H1 (cell line): ENCODE results near the gene PSMB9. TPM values are rescaled to one million over a fixed set of nuclear protein-coding genes. Genes with fewer than 3 reads are reported as not detected.

Experiments
- RFX5 ChIP-seq: IDR thresholded peaks from 2 replicates; pipeline ENCODE4 v1.6.1; 2011; ENCODE audit warnings: low read depth, low read length, improper control_type of control experiment, borderline replicate concordance
- SP2 ChIP-seq: IDR thresholded peaks from 2 replicates; pipeline ENCODE4 v1.6.1; 2012; ENCODE audit warnings: mild to moderate bottlenecking, low read length, inconsistent platforms
- polyA plus RNA-seq, 7 experiments: library from polyadenylated mRNA; depleted of rRNA in 3 of 7; stranded (reverse) in 5 of 7; unstranded in 2 of 7; fragments of >200 nt in 5 of 7; fragments of 200-250 nt in 2 of 7; gene quantifications; 1 replicate in 5 of 7; 2 replicates in 1 of 7; 4 replicates in 1 of 7; pipeline versions ENCODE4 v1.2.1 to v1.2.3, GENCODE V29; 2011 to 2013; ENCODE audit warnings: missing spikeins in 2 of 7, mixed read lengths in 2 of 7
- total RNA-seq: library from RNA; stranded (reverse); fragmentation: NEBNext Ultra II Directional; extraction: Animal tissue kit (Norgen Biotek cat#: 25700); gene quantifications from 2 replicates; pipeline ENCODE4 v1.2.1, GENCODE V29; 2021
- TF ChIP-seq, protein P1 (sequence below): fragments of 300-600 bp; sonication (generic); IDR thresholded peaks from 2 replicates; pipeline ENCODE4 v1.7.1; 2012; ENCODE audit warnings: low read length, moderate library complexity, mild to moderate bottlenecking, inconsistent platforms; ENCODE audit not compliant: insufficient replicate concordance
- TF ChIP-seq, protein P2 (sequence below): IDR thresholded peaks from 2 replicates; pipeline ENCODE4 v1.6.1; 2012; ENCODE audit warnings: low read length, inconsistent platforms

Gene PSMB9
- total and polyA plus RNA-seq, 2 of the 8 experiments (the other 6 are each of a cell fraction or from before 2014, with no cell fraction given): 4.5 to 22.8 TPM

DNA sequence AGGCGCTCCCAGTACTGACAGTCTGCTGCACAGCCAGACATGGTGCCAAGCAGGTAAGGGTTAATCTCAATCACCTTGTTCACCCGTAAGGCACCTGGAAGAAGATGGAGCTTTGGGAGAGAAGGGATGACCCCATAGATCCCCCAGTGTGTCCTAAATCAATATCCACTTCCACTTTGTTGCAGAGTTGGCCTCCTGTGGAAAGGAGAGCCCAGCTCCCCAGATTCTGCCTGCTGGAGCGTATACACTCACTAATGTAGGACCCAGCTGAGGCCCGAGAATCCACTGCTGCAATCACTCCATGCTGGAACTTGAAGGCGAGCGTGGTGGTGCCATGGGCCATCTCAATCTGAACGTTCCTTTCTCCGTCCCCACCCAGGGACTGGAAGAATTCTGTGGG is 11.3 kb upstream of the PSMB9 start (continued):
- TF ChIP-seq, protein P1, sequence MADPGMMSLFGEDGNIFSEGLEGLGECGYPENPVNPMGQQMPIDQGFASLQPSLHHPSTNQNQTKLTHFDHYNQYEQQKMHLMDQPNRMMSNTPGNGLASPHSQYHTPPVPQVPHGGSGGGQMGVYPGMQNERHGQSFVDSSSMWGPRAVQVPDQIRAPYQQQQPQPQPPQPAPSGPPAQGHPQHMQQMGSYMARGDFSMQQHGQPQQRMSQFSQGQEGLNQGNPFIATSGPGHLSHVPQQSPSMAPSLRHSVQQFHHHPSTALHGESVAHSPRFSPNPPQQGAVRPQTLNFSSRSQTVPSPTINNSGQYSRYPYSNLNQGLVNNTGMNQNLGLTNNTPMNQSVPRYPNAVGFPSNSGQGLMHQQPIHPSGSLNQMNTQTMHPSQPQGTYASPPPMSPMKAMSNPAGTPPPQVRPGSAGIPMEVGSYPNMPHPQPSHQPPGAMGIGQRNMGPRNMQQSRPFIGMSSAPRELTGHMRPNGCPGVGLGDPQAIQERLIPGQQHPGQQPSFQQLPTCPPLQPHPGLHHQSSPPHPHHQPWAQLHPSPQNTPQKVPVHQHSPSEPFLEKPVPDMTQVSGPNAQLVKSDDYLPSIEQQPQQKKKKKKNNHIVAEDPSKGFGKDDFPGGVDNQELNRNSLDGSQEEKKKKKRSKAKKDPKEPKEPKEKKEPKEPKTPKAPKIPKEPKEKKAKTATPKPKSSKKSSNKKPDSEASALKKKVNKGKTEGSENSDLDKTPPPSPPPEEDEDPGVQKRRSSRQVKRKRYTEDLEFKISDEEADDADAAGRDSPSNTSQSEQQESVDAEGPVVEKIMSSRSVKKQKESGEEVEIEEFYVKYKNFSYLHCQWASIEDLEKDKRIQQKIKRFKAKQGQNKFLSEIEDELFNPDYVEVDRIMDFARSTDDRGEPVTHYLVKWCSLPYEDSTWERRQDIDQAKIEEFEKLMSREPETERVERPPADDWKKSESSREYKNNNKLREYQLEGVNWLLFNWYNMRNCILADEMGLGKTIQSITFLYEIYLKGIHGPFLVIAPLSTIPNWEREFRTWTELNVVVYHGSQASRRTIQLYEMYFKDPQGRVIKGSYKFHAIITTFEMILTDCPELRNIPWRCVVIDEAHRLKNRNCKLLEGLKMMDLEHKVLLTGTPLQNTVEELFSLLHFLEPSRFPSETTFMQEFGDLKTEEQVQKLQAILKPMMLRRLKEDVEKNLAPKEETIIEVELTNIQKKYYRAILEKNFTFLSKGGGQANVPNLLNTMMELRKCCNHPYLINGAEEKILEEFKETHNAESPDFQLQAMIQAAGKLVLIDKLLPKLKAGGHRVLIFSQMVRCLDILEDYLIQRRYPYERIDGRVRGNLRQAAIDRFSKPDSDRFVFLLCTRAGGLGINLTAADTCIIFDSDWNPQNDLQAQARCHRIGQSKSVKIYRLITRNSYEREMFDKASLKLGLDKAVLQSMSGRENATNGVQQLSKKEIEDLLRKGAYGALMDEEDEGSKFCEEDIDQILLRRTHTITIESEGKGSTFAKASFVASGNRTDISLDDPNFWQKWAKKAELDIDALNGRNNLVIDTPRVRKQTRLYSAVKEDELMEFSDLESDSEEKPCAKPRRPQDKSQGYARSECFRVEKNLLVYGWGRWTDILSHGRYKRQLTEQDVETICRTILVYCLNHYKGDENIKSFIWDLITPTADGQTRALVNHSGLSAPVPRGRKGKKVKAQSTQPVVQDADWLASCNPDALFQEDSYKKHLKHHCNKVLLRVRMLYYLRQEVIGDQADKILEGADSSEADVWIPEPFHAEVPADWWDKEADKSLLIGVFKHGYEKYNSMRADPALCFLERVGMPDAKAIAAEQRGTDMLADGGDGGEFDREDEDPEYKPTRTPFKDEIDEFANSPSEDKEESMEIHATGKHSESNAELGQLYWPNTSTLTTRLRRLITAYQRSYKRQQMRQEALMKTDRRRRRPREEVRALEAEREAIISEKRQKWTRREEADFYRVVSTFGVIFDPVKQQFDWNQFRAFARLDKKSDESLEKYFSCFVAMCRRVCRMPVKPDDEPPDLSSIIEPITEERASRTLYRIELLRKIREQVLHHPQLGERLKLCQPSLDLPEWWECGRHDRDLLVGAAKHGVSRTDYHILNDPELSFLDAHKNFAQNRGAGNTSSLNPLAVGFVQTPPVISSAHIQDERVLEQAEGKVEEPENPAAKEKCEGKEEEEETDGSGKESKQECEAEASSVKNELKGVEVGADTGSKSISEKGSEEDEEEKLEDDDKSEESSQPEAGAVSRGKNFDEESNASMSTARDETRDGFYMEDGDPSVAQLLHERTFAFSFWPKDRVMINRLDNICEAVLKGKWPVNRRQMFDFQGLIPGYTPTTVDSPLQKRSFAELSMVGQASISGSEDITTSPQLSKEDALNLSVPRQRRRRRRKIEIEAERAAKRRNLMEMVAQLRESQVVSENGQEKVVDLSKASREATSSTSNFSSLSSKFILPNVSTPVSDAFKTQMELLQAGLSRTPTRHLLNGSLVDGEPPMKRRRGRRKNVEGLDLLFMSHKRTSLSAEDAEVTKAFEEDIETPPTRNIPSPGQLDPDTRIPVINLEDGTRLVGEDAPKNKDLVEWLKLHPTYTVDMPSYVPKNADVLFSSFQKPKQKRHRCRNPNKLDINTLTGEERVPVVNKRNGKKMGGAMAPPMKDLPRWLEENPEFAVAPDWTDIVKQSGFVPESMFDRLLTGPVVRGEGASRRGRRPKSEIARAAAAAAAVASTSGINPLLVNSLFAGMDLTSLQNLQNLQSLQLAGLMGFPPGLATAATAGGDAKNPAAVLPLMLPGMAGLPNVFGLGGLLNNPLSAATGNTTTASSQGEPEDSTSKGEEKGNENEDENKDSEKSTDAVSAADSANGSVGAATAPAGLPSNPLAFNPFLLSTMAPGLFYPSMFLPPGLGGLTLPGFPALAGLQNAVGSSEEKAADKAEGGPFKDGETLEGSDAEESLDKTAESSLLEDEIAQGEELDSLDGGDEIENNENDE: no peak
- TF ChIP-seq SP2 (no peak), RFX5 (no peak)
- TF ChIP-seq, protein P2, sequence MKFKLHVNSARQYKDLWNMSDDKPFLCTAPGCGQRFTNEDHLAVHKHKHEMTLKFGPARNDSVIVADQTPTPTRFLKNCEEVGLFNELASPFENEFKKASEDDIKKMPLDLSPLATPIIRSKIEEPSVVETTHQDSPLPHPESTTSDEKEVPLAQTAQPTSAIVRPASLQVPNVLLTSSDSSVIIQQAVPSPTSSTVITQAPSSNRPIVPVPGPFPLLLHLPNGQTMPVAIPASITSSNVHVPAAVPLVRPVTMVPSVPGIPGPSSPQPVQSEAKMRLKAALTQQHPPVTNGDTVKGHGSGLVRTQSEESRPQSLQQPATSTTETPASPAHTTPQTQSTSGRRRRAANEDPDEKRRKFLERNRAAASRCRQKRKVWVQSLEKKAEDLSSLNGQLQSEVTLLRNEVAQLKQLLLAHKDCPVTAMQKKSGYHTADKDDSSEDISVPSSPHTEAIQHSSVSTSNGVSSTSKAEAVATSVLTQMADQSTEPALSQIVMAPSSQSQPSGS: no peak
